Kidney tubule cell (primary cell): ENCODE measurements around the gene RET.

Experiments
- DNase-seq: peaks from one replicate; pipeline ENCODE4 v3.0.0-alpha.2; 2018; ENCODE audit warnings: low spot score

Gene RET

DNA sequence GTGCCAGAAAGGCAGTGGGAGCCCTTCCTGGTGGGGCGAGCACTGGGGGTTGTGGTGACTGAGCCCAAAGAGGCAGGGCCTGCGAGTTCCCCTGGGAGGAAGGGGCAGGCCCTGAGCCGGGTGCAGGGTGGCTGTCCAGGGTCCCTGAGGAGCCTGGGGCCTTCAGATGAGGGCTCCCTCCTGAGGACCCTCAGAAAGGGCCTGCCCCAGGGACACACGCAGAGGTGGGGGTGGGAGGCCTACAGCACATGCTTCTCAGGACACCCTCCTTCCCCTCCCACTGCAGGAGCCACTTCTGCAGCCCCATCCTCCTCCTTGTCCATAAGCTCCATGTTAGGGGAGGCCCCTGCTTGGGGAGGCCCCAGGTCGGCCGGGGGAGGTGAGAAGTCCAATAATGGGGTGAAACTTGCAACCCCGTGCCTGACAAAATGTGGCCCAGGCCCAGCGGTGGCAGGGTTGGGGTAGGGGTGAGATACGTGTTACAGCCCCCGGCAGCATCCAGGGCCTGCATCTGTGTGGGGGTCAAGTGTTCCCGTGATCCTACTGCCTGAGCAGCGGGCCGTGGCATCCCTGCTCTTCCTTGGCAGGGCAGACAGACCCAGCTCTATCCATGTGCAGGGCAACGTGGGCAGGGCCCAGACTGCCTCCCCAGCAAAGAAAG lies 31.8 kb upstream of the RET start:
- DNase-seq, result no peak

DNA sequence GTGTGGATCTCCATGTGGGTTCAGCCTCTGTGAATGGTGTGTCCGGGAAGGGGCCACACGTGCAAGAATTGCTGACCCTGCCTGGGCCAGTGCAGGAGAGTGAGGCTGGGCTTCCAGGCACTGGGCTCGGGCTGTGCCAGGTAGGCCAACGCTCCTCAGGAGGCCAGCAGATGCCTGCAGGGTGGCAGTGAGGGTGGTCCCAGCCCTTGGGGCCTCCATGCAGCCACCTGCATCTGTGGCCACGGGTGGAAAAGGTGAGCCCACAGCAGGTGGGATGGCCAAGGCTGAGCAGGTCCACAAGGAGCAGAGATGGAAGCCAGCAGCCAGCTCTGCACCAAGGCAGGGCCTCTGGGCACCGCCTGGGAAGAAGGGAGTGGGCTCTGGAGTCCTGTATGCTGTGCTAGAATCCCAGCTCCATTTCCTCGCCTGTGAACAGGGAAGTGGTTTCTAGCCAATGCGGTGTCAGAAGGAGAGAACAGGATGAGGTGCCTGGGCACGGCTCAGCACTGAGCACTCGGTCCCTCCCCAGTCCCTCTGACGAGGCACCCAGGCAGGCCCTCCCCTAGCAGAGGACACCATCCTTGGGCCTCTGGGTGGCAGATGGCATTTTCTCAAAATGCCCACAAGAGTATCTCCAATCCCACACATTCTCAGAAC lies 31.1 kb upstream of the RET start:
- DNase-seq, result no peak

DNA sequence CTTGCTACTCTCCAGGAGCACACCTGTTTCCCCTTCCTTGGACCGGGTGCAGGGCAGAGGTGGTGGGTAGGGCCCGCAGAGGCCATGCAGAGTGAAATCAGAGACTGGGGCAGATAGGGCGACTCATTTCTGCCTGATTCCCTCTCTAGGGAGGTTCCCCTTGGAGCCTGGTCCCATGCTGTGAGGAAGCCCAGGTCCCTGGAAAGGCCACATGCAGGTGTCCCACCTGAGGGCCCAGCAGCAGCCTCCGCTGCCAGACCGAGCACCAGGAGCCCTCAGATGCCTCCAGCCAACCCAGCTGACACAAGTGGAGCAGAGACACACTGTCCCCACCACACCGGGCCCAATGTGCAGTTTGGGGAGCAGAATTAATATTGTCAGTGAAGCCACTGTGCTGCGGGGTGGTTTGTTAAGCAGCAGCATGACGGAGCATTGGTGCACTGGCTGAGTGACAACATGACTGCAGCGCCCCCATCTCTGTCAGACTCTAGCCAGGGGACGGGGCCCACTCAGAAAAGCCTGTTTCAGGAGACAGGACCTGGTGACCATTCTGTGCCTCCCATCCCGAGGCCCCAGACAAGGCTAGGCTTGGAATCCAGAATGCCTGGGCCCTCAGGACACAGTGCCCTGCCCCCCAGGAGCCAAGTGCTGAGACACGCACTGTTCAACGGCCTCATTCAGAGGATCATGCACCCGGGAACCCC lies 30.4 kb upstream of the RET start:
- no peak for DNase-seq

DNA sequence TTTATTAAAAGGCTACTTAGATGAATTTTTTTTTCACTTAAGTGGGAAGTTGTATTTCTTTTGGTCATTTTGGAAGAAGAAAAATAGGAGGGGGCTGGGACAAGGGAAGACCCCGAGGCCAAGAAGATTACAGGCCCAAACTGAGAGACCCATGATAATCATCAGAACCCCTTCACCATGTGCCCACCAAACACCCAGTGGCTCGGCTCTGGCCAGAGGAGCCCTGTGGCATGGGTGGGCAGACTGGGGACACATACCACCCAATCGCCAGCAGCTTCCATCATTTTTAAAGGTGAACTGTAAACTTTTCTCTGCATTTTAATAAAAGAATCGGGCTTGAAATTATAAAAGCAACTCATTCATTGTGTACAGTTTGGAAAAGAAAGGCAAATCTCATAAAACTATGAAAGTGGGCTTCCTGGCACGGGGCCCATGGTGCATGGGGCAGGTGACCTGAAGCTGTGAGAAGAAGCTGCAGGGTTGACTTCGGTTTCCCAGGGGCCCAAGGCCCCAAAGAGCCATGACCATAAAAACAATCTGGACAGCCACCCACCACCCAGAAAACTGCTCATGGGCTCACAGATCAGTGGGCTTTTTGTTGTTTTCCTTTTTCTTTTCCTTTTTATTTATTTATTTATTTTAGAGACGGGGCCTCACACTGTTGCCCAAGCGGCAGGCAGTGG lies 29.4 kb upstream of the RET start:
- no peak for DNase-seq

DNA sequence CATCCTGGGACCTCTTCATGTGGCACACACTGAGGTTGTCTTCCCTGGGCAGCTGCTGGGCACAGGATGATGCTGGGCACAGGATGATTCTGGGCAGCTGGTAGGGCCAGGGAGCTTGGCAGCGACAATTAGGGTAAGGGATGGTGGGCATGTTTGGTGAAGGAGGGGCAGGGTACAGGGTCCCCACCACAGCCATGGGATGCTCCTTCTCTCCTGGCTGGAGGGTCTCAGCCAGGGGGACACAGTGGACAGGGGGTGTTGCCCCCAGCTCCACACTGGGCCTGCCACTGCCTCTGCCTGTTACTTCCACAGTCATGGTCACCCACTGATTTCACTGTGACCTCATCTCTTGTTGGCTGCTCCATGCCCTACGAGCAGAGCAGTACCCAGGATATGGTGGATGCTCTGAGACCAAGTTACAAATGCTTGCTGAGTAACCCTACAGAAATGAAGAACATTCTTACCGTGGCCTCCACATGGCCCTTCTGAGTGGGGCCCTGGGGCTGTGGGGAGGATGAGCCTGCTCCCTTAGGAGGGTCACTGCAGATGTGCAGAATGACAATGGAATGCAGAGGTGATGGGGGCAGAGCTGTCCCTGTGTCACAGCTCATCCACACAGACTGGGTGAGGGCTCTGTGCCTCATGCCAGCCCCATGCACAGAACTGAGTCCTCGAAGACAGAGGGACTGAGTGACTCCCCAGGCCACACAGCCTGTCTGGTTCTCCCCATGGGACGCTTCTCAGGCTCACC lies 28.4 kb upstream of the RET start:
- DNase-seq, result peak; percentile 32

DNA sequence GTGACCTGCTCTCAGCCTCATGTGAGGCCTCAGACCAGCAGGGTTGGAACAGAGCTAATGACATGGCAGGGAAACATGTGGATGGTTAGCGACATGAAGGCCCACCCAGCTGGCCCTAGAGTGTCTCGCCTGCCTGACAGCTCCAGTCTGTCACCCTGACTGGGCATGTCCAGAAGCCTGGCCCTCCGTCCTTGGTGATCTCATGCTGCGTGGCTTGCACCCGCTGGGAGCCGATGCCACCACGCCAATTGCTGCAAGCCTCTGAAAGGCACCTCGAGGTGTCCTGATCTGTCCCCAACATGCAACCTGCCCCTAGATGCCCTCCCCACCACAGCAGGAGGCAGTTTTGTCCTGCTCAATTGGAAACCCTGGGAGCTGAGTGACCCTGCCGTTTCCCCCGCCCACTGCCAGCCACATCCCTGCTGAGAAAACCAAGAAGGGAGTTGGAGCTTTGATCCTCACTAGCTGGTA lies 27.8 kb upstream of the RET start:
- DNase-seq, result no peak

DNA sequence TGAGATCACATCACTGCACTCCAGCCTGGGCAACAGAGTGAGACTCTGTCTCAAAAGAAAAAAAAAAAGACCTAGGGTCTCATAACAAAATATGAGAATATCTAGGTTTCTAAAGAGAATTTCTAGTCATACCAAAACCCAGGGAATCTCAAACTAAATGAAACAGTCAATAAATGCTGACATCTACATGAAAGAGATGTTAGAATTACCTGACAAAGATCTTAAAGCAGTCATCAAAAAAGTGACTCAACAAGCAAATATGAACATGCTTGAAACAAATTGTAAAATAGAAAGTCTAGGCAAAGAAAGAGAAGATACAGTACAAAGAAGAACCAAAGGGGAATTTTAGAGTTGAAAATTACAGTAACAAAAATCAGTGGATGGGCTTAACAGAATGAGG lies 26.9 kb upstream of the RET start:
- DNase-seq, result no peak

DNA sequence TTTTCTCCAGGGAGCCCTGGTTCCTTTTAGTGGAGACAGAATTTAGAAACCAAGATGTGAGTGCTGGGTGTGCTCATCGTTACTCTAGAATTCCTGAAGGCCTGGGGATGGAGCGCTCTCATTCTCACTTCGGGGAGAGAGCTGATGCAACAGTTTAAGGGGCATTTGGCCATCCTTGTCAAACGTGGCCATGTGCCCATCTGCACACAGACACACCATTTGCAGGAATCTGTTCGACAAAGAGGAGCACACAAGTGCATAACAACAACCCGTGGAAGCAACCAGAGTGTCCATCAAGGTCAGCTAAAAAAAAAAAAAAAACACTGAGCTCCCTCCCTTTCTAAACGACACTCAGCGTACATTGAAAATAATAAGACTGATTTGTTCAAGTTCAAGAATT lies 23.0 kb upstream of the RET start:
- no peak for DNase-seq

DNA sequence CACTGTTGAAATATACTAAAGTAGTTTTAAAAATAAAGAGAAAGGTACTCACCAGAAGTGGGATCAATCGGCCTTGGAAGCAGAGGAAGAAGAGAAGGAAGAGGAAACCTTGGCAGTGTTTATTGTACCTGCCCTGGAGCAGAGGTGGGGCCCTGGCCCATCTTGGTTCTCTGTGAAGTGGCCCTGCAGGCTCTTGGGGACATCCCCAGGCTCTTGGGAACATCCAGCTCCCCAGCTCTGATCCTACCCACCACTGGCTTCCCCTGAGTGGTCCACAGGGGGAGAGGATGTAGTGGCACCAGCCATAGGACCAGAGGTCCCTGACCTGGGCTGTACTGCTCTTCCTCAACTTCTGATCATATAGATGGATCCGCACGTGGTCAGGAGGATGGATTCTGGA lies 22.3 kb upstream of the RET start:
- no peak for DNase-seq

DNA sequence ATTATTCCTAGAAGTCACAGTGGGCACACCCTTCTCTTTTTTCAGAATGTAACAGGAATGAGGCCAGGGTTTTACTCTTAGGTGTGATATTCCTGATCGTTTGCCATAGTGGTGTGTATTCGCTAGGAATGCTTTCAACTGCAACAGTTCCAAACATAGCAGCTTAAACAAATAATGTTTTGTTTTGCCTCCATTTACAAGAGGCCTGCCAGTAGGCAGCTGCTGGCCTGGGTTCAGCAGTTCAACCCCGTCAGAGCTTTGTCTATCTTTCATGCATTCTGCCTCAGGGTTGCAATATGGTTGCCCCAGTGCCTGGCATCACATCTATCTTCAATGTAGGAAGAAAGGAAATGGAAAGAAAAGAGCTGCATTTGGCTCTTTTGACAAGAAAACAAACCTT lies 21.7 kb upstream of the RET start:
- no peak for DNase-seq

DNA sequence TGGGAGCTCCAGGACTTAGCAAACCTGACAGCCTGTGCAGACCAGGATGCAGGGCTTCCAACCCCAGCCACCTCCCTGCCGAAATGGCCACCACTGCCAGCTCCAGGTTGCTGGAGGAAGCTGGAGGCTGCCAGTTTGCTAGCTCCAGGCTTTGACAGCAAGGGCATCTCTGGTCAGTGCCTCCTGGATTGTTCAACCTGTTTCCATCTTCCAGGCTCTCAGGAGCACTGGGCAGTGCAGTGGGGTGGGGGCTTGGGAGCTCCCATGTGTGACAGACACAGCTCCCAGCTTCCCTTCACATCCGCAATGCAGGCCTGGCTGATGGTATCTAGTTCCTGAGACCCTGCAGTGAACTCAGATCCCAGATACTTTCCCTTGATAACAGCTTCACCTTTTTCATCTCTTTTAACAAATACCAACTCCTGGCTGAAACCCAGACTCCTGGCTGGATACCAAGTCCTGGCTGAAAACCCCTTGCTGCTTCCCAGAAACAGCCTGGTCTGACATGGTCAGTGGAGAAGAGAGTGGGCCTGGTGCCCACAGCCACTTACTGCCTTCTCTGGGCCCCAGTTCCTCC lies 20.8 kb upstream of the RET start:
- no peak for DNase-seq

DNA sequence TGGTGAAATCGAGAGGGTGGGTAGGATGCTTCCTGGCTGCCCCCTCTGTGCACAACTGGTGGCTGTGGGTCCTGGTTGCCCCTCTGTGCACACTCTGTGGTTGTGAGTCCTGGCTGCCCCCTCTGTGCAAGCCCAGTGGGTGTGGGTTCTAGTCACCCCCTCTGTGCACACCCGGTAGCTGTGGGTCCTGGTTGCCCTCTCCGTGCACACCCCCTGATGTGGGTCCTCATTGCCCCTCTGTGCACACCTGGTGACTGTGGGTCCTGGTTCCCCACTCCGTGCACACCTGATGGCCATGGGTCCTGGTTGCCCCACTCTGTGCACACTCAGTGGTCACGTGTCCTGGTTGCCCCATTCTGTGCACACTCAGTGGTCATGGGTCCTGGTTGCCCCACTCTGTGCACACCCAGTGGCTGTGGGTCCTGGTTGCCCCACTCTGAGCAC lies 20.3 kb upstream of the RET start:
- DNase-seq, result no peak

DNA sequence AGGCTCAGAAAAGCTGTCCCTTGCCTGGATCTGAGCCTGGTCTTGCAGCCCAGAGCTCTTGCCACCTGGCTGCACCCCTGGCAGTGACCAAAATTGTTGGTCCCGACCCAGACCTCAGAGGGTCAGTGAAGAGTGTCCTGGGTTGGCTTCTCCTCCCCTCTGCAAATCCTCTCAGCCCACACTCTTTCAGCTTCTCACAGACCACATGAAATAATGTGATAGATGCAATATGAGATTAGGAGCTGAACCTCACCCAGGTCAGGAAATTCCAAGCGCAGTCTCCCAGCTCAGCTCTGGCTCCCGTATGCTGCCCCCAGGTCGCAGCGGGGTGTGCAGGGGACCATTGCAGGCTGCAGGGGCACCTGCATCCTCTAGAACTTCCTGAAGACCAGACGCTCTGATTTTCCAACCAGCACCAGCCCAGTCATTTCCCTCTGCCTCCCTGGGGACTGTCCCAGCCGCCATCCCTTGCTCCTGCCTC lies 19.6 kb upstream of the RET start:
- no peak for DNase-seq

DNA sequence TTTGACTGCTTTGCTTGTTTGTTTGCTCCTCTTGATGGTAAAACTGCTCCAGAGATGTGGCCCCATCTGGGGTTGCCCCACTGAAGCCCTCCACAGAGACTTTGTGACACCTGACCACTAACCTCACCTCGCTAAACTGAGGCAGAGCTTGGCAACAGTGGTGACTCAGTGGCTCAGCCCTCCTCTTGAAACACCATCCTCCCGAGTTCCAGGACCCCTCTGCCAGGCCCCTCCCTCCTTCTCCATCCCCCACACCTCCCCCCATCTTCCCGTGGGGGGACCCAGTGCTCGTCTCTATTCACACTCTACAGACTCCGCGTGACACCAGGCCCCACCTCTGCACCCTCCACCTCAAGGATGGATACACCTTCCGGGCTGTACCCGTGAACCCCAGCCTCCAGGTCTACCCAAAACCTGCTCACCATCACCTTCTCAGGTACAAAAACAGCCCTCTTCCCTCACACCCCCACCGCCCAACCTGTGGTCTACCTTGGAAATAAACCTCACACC lies 19.0 kb upstream of the RET start:
- DNase-seq, result no peak

DNA sequence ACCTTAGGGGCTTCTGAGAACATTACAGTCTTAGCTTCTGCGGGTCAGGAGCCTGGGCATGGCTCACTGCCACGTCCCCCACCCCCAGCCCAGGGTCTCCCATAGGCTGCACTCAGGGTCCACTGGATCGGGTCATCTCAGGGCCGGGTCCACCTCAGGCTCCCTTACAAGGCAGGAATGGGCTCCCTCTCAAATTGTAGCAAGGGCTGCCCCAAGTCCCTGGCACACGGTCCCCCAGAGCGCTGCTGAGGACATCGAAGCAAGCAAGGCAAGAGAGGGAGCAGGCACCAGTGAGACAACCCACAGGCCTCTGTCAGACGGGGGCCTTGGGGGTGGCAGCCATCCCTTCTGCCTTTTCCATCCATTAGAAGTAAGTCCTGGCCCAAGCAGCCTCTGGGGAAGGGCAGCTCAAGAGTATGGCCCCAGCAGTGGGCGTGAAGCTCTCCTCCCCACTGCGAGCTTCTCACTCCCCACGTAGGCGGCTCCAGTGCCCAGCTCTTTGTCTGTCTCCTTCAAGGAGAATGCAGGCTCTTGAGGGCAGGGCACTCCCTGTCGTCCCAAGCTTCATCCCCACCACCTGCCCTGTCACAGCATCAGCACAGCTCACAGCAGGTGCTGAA lies 18.0 kb upstream of the RET start:
- DNase-seq, result no peak

DNA sequence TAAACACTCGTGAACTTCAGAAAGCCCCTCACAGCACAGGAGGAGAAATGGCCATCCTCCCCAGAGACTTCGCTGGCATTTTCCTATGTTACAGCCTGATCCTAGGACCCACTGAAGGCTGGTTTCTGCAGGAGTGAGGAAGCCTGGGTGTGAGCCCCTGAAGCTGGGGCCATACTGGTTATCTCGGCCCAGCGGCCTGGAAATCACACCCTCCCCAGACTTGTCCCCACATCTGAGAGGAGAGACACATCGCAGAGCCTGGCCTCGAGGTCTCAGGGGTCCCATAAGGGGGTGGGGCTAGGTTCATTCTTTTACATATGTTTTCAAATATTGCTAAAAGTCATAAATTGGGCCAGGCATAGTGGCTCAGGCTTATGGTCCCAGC lies 17.5 kb upstream of the RET start:
- DNase-seq, result no peak

DNA sequence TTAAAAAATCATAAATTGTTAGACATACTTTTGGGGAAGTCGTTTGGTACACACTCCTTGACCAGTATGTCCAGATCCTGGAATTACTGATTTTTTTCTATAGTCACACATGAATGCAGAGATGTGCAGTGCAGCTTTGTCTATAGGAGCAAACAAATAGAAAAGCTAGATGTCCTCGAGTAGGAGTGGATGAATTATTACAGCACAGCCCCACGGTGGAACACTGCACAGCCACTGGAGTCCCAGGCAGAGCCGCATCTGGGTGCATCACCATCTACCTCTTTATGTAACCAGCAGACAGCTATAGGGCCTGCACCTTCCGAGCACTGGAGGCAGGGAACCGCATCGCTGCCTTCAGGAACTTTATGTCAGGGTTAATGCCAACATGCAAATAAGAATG lies 17.0 kb upstream of the RET start:
- no peak for DNase-seq

DNA sequence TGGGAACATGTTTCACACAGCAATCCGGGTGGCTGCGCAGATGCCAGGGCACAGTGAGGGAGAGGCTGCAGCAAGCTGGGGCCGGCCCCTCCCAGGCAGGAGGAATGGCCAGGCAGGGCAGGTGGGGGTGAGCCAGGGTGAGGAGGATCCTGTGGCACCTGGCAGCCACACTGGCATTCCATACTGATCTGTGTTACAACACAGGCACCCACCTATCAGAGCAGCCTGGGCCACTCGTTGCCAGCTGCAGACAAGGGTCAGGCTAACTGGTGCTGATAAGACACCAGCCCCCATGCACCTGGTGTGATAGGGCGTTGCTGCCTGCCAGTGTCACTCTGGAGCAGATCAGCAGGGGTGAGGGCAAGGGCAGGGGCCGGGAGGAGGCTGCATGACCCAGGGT lies 16.6 kb upstream of the RET start:
- DNase-seq, result no peak

DNA sequence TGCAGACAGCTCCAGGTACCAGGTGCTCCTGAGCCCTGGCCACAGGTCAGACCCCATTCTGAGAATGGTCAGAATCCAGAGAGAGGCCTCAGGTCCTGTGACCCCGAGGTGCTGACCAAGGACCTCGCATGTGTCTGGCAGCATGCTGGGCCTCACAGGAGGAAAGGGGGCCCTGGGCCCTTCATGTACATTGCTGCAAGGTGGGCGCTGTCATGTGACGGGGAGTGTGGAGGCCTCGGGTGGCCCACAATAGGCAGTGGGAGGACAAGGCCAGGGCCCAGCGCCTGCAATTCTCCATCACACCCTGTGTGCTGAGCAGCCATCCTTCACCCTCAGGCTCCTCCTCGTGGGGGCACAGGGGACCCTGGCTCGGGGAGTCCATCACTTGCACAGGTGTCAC lies 15.5 kb upstream of the RET start:
- DNase-seq, result no peak

DNA sequence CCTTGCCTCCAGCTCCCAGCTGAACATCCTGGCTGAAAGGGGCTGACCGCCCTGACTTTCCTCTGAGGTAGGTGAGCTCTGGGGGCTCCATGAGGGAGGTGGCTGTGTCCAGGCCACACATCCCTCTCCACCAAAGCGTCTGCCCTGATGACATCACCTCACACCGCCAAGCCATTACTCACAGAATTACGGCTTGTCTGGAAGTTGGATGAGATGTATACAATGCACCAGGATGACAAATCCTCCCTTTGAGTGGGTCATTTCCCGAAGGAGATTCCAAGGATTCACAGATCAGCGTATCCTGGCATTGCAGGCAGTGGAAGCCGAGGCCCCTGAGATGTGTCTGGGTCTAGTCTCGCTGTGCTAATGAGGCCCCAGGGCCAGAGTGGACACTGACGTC lies 15.1 kb upstream of the RET start:
- no peak for DNase-seq
